OCI-LY3 (cell line): ENCODE data around the gene TAF1.
"Not testable (repeated sequence)": the region's sequence is repeated elsewhere in the genome, so short reads cannot be mapped to it uniquely, and the experiment has no call there.

ENCODE experiments used
- H2AFZ ChIP-seq: fragments of 200-600, 300-600 bp; shearing (Covaris generic); 2 replicates; pipeline ENCODE4 v1.6.0; 2014; ENCODE audit warnings: antibody characterized with exemption, low read depth, low read length
- H3K27ac ChIP-seq: fragments of 200-600, 300-600 bp; sonication (generic); 2 replicates; pipeline ENCODE4 v1.5.1; 2014; ENCODE audit warnings: mild to moderate bottlenecking, low read length, moderate library complexity, mixed read lengths
- H3K27me3 ChIP-seq: fragments of 200-600, 300-600 bp; sonication (generic); 2 replicates; pipeline ENCODE4 v1.6.1; 2014; ENCODE audit warnings: low read depth, low read length, mixed read lengths
- H3K36me3 ChIP-seq: fragments of 200-600, 300-600 bp; sonication (generic); replicated peaks from 2 replicates; pipeline ENCODE3; 2014; ENCODE audit warnings: low read depth, low read length, mixed read lengths
- H3K4me1 ChIP-seq: fragments of 300-600, 200-600 bp; sonication (generic); 2 replicates; pipeline ENCODE4 v1.6.1; 2014; ENCODE audit warnings: low read length, mixed read lengths
- H3K4me2 ChIP-seq: fragments of 200-600, 300-600 bp; sonication (generic); 2 replicates; pipeline ENCODE4 v1.6.1; 2014; ENCODE audit warnings: low read length, mixed read lengths
- H3K4me3 ChIP-seq: fragments of 300-600, 200-600 bp; sonication (generic); 2 replicates; pipeline ENCODE4 v1.5.1; 2014; ENCODE audit warnings: antibody characterized with exemption, mild to moderate bottlenecking, low read length, moderate library complexity
- H3K79me2 ChIP-seq: fragments of 300-600, 200-600 bp; shearing (Covaris generic); 2 replicates; pipeline ENCODE4 v1.6.1; 2014; ENCODE audit warnings: mild to moderate bottlenecking, low read length, mixed read lengths
- H3K9ac ChIP-seq: fragments of 300-600, 200-600 bp; shearing (Covaris generic); 2 replicates; pipeline ENCODE4 v1.6.0; 2014; ENCODE audit warnings: mild to moderate bottlenecking, low read length, moderate library complexity
- H3K9me3 ChIP-seq: fragments of 200-600, 300-600 bp; shearing (Covaris generic); 2 replicates; pipeline ENCODE4 v1.6.1; 2014; ENCODE audit warnings: low read length, mixed read lengths; ENCODE audit not compliant: insufficient read depth
- H4K20me1 ChIP-seq: fragments of 200-600, 300-600 bp; sonication (generic); 2 replicates; pipeline ENCODE4 v1.6.1; 2016; ENCODE audit warnings: low read length, mixed read lengths; ENCODE audit not compliant: insufficient read depth
- CTCF ChIP-seq: fragments of 200-600, 300-600 bp; sonication (generic); IDR thresholded peaks from 2 replicates; pipeline ENCODE4 v1.5.1; 2014; ENCODE audit warnings: antibody characterized with exemption, low read length, low read depth
- EZH2phosphoT487 ChIP-seq: fragments of 200-600 bp; shearing (Covaris generic); IDR thresholded peaks from 2 replicates; pipeline ENCODE4 v1.6.1; 2018; ENCODE audit warnings: antibody characterized with exemption, mixed run types, low read depth

TAF1 gene

GRCh38 chrX:71400710-71401109 is 34.6 kb downstream of the TAF1 start:
- no peaks in the 10 kb centered on the region for H3K79me2 ChIP-seq
- H3K9ac ChIP-seq, result no peak overlapping the region
- no peak overlapping the region for H3K27ac ChIP-seq
- no peak overlapping the region for H2AFZ ChIP-seq
- TF ChIP-seq EZH2phosphoT487 (no peak), CTCF (no peak)
- no peaks in the 10 kb centered on the region for H3K9me3 ChIP-seq
- H3K4me1 ChIP-seq, result no peaks in the 10 kb centered on the region
- H3K27me3 ChIP-seq, result no peaks in the 10 kb centered on the region
- no peak overlapping the region for H3K4me3 ChIP-seq
- peaks cover 10% of the 10 kb centered on the region for H3K36me3 ChIP-seq
- H4K20me1 ChIP-seq, result no peaks in the 10 kb centered on the region
- no peak overlapping the region for H3K4me2 ChIP-seq

GRCh38 chrX:71416260-71416659 is 50.1 kb downstream of the TAF1 start:
- H3K27me3 ChIP-seq, H3K9me3 ChIP-seq, H3K4me1 ChIP-seq, H2AFZ ChIP-seq, H4K20me1 ChIP-seq, H3K79me2 ChIP-seq, H3K4me3 ChIP-seq, H3K9ac ChIP-seq, H3K4me2 ChIP-seq, H3K27ac ChIP-seq: not testable (repeated sequence)
- H3K36me3 ChIP-seq, result peaks cover 12% of the 10 kb centered on the region

- Histone ChIP-seq H3K27me3 (no peaks in the 10 kb centered on the region), H3K9ac (no peak overlapping the region), H3K4me3 (no peak overlapping the region), H3K4me1 (no peaks in the 10 kb centered on the region), H3K27ac (no peak overlapping the region), H3K9me3 (no peaks in the 10 kb centered on the region), H3K36me3 (peaks cover 24% of the 10 kb centered on the region), H3K79me2 (no peaks in the 10 kb centered on the region), H4K20me1 (no peaks in the 10 kb centered on the region), H2AFZ (no peak overlapping the region), H3K4me2 (no peak overlapping the region)
- TF ChIP-seq CTCF, result no peak
- no peak for TF ChIP-seq EZH2phosphoT487
Observed at GRCh38 chrX:71420686-71421085, 54.5 kb downstream of the TAF1 start.

GRCh38 chrX:71432733-71433132 is 66.6 kb downstream of the TAF1 start:
- no peak for TF ChIP-seq EZH2phosphoT487
- TF ChIP-seq CTCF, result no peak
- no peak overlapping the region for H3K4me3 ChIP-seq
- no peaks in the 10 kb centered on the region for H3K79me2 ChIP-seq
- H3K9me3 ChIP-seq, result no peaks in the 10 kb centered on the region
- H3K27ac ChIP-seq, result no peak overlapping the region
- H3K4me2 ChIP-seq, result no peak overlapping the region
- H3K36me3 ChIP-seq, result peaks cover 18% of the 10 kb centered on the region
- H3K27me3 ChIP-seq, result no peaks in the 10 kb centered on the region
- no peaks in the 10 kb centered on the region for H3K4me1 ChIP-seq
- no peaks in the 10 kb centered on the region for H4K20me1 ChIP-seq
- no peak overlapping the region for H2AFZ ChIP-seq
- H3K9ac ChIP-seq, result no peak overlapping the region

GRCh38 chrX:71438750-71439149 is 72.6 kb downstream of the TAF1 start:
- H3K9me3 ChIP-seq, result no peaks in the 10 kb centered on the region
- H3K9ac ChIP-seq, result no peak overlapping the region
- H3K4me2 ChIP-seq, result no peak overlapping the region
- peaks cover 8% of the 10 kb centered on the region for H3K36me3 ChIP-seq
- TF ChIP-seq CTCF, result no peak
- no peak for TF ChIP-seq EZH2phosphoT487
- no peak overlapping the region for H3K27ac ChIP-seq
- no peak overlapping the region for H2AFZ ChIP-seq
- no peaks in the 10 kb centered on the region for H3K27me3 ChIP-seq
- H4K20me1 ChIP-seq, result no peaks in the 10 kb centered on the region
- no peaks in the 10 kb centered on the region for H3K79me2 ChIP-seq
- no peaks in the 10 kb centered on the region for H3K4me1 ChIP-seq
- H3K4me3 ChIP-seq, result no peak overlapping the region
